Measurements from ENCODE around the gene TMEM204.

Gene TMEM204

DNA sequence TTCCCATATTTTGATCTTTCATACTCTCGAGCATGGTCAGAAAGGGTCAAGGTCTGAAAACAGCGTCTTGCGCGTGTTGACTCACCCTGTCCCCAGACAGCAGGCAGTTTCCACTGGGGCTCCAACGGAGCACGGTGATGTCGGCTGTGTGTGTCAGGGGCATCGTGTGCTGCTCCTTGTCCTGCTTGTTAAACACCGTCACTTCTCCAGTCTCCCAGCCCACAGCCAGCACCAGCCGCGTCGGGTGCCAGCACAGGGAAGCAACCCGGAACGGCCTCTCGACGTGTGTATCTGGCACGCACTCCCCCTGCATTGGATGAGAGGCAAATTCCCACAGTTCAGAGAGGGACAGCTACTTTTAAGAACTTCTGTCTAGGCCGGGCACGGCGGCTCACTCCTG lies 68.8 kb downstream of the TMEM204 start:
- H3K27ac ChIP-seq = no peak overlapping the region
- TF ChIP-seq, protein P1, sequence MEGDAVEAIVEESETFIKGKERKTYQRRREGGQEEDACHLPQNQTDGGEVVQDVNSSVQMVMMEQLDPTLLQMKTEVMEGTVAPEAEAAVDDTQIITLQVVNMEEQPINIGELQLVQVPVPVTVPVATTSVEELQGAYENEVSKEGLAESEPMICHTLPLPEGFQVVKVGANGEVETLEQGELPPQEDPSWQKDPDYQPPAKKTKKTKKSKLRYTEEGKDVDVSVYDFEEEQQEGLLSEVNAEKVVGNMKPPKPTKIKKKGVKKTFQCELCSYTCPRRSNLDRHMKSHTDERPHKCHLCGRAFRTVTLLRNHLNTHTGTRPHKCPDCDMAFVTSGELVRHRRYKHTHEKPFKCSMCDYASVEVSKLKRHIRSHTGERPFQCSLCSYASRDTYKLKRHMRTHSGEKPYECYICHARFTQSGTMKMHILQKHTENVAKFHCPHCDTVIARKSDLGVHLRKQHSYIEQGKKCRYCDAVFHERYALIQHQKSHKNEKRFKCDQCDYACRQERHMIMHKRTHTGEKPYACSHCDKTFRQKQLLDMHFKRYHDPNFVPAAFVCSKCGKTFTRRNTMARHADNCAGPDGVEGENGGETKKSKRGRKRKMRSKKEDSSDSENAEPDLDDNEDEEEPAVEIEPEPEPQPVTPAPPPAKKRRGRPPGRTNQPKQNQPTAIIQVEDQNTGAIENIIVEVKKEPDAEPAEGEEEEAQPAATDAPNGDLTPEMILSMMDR (IDR thresholded peaks at IDR 0.05) = no peak

Data from 22Rv1 (cell line).